ENCODE data around the gene TTC36.
"Not testable (repeated sequence)": the region's sequence is repeated elsewhere in the genome, so short reads cannot be mapped to it uniquely, and the experiment has no call there.

TTC36 gene

DNA sequence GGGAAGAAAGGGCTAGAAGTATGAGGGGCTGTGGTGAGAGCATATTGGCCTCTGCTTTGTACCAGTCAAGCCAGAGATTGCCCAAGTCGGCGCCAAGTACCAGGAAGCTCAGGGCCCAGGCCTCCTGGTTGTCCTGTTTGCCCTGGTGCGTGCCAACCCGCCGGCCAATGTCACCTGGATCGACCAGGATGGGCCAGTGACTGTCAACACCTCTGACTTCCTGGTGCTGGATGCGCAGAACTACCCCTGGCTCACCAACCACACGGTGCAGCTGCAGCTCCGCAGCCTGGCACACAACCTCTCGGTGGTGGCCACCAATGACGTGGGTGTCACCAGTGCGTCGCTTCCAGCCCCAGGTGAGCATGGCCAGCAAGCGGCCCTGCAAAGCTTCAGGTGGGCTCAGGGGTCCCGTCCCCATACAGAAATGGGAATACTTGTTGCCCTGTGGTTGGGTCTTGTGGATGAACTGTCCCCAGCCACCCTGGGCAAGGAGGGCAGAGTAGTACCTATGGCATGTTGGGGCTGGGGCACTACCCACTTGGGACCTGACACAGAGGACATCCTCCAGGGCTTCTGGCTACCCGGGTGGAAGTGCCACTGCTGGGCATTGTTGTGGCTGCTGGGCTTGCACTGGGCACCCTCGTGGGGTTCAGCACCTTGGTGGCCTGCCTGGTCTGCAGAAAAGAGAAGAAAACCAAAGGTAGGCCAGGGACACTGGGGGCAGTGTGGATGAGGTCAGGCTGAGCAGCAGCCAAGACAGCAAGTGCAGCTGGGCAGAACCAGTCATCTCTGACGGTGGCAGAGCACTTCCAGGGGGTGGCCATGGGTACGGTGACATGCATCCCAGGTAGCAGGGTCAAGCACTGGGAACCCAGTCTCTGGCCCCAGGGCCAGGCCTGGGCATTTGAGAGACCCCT is 5.8 kb downstream of the TTC36 start:
- no peak for DNase-seq

DNA sequence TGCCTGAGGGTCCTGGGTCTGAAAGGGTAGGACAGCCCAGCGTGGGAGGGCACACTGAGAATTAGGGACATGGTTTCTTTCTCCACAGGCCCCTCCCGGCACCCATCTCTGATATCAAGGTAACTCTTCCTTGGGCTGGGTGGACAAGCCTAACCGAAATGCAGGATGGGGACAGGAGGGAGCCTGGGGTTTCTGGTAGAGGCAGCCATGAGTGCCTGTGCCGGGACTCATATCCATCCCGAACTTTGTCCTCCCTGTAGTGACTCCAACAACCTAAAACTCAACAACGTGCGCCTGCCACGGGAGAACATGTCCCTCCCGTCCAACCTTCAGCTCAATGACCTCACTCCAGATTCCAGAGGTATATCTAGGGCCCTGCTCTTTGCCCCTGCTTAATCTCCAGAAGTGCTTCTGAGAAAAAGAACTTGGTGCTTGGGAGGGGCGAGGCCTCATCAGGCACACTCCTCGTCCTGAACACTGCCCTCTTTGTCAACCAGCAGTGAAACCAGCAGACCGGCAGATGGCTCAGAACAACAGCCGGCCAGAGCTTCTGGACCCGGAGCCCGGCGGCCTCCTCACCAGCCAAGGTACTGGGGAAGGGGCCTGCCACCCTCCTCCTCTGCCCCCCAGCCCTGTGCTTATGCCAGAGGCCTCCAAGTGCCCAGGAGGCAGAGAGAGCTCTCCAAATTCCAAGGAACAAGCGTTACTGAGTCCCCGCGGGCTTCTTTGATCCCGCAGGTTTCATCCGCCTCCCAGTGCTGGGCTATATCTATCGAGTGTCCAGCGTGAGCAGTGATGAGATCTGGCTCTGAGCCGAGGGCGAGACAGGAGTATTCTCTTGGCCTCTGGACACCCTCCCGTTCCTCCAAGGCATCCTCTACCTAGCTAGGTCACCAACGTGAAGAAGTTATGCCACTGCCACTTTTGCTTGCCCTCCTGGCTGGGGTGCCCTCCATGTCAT is 6.8 kb downstream of the TTC36 start:
- no peak for DNase-seq

DNA sequence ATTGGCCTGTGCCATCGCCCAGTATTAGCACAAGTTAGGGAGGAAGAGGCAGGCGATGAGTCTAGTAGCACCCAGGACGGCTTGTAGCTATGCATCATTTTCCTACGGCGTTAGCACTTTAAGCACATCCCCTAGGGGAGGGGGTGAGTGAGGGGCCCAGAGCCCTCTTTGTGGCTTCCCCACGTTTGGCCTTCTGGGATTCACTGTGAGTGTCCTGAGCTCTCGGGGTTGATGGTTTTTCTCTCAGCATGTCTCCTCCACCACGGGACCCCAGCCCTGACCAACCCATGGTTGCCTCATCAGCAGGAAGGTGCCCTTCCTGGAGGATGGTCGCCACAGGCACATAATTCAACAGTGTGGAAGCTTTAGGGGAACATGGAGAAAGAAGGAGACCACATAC is 8.0 kb downstream of the TTC36 start:
- DNase-seq, result no peak

DNA sequence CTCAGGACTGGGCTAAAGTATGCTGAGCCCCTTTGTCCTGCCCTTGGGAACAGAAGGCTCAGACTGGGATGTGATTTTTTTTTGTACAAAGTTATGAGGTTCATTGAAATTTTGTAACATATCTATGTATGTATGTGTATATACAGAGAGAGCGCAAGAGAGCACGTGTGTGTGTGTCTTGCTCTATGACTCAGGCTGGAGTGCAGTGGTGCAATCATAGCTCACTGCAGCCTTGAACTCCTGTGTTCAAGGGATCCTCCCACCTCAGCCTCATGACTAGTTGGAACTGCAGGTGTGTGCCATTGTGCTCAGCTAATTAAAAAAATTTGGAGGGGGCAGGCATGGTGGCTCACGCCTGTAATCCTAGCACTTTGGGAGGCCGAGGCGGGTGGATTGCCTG is 9.5 kb downstream of the TTC36 start:
- DNase-seq, result no peak

DNA sequence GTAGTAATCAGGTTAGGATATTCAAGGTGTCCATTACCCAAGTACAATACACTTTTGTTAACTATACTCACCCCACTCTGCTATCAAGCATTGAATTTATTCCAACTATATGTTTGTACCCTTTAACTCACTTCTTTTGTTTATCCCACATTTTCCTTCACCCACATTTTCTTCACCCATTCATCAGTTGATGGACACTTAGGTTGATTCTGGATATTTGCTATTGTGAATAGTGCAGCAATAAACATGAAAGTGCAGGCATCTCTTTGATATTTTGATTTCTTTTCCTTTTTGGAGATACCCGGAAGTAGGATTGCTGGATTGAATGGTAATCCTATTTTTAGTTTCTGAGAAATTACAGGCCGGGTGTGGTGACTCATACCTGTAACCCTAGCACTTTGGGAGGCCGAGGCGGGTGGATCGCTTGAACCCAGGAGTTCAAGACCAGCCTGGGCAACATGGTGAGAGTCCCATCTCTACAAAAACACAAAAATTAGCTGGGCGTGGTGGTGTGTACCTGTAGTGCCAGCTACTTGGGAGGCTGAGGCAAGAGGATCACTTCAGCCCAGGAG is 10.2 kb downstream of the TTC36 start:
- no peak for DNase-seq

DNA sequence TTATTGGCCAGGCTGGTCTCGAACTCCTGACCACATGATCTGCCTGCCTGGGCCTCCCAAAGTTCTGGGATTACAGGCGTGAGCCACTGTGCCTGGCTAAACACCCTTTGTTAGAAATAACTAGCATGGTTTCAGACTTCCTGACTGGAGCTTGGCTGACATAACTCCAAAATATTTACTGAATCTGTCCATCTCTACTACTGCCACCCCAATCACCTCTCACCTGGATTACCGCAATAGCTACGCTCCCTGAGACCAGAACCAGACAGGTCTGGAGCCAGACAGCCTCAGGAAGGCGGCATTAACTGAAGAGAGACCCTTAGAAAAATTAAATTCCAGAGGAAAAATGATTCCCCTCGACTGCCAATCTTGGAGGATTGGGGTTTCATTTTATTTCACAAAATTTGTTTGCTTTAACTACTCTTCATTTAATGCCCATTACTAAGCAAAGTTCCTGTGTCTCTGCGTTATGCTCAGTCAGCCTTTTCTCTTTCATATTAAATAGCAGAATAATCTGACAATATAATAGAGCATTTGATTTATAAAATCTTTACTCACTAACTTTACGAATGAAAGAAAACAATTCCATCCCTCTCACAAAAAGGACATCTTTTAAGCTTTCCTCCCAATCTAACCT is 16.9 kb downstream of the TTC36 start:
- no peak for DNase-seq

DNA sequence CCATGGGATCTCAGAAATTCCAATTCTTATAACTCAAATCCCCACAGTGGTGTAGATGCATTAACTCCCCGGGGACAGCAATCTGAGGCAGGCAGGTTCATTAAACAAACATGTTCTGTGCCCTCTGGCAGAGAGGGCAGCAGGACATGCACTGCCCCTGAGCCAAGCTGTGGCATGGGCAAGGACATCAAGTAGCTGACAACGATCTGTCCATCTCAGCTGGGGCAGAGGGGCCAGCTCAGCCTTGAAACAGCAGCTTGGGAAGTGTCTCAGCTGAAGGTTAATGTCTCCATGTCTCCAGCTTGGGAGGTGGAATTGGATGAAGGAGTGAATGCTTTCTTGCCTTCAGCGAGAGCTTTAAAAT is 17.4 kb downstream of the TTC36 start:
- no peak for DNase-seq

DNA sequence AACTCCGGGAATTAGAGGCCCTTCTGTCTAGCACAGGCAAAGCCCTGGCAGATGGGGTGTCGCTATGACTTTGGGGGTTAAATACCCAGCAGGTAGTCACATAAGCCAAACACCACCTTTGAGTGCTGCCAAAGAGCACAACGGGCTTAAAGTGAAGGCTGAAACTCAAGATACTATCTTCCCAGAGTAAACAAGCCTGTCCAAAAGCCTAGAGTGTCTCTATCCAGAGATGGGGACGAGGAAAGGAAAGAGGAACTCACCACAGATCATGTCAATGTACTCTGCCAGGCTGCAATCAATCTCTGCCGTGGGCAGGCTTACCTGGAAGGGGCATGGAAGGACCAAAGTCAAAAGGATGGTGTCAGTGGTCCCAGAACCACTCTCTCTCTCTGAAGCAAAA is 18.3 kb downstream of the TTC36 start:
- no peak for DNase-seq

DNA sequence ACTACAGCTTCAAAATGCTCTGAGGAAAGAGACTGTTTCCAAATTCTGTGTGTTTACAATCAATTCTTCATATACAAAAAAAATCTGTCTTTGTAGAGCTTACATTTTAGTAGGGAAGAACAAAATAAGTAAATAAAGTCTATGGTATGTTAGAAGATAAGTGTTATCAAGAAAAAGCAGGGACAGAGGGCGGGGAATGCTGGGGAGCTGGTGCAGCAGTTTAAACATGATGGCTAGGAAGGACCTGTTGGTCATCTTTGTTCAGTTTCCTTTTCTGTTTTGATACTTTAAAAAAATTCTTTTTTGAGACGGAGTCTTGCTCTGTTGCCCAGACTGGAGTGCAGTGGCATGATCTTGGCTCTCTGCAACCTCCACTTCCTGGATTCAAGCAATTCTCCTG is 19.9 kb downstream of the TTC36 start:
- DNase-seq, result no peak

DNA sequence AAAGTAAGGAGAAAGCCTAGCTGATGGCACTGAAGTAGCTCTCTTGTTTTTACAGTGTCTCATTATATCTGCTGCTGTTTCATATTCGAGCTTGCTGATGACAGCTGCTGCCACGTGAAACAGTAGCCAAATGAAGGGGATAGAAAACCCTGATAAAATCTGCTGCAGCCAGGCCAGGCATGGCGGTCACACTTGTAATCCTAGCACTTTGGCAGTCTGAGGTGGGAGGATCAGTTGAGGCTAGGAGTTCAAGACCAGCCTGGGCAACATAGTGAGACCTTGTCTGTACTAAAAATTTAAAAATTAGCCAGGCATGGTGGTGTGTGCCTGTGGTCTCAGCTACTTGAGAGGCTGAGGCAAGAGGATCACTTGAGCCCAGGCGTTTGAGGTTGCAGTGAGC is 25.1 kb downstream of the TTC36 start:
- no peak for DNase-seq

DNA sequence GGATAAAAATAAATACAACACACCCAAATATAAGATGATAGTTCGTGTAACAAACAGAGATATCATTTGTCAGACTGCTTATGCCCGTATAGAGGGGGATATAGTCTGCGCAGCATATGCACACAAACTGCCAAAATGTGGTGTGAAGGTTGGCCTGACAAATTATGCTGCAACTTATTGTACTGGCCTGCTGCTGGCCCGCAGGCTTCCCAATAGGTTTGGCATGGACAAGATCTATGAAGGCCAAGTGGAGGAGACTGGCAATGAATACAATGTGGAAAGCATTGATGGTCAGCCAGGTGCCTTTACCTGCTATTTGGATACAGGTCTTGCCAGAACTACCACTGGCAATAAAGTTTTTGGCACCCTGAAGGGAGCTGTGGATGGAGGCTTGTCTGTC is 33.5 kb downstream of the TTC36 start:
- DNase-seq, result no peak

DNA sequence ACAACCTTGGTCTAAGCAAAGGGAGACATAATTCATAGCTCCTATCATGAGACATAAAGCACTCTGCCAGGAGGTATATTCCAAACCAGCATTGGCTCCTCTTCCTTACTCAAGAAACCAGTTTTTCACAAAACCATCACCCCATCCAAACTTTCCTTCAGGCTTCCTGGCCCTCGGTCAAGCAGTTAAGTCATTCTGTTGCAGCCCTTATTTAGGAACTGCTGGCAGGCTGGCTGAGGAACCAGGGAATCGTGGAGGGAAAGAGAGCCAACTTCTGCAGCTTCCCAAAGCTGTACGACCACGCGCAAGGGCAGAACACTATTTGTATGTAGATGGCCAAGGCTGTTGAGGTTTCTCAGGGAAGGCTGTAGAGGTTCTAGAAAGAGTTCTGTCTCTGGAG is 37.8 kb downstream of the TTC36 start:
- no peak for DNase-seq

DNA sequence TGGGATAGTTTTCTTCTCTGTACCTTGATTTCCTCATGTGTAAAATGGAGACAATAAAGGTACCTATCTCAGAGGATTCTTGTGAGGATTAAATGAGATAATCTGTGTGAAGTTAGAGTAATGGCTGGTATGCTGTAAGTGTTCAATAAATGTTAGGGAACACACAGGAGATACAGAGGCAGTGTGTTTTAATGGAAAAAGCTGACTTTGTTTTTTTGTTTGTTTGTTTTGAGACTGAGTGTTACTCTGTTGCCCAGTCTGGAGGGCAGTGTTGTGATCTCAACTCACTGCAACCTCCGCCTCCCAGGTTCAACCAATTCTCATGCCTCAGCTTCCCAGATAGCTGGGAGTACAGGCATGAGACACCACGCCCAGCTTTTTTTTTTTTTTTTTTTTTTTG is 42.4 kb downstream of the TTC36 start:
- DNase-seq, result no peak

DNA sequence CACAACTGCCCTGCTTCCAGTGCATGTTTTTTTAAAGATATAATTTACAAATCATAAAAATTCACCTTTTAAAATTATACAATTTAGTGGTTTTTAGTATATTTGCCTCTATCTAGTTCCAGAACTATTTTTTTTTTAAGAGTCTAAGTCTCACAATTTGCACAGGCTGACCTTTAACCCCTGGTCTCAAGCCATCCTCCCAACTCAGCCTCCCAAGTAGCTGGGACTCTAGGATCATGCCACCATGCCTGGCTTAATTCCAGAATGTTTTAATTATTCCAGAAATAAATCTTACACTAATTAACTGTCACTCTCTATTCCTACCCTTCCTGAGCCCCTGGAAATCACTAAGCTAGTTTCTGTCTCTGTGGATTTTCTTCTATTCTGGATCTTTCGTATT is 43.5 kb downstream of the TTC36 start:
- no peak for DNase-seq

DNA sequence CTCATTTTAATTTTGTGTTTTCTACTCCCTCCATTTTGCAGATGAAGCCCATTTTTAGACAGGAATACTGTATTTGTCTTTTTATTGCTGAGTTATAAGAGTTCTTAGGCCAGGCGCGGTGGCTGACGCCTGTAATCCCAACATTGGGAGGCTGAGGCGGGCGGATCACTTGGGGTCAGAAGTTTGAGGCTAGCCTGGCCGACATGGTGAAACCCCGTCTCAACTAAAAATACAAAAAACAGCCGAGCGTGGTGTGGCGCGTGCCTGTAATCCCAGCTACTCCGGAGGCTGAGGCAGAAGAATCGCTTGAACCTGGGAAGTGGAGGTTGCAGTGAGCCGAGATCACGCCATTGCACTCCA is 44.4 kb downstream of the TTC36 start:
- not testable (repeated sequence) for DNase-seq

DNA sequence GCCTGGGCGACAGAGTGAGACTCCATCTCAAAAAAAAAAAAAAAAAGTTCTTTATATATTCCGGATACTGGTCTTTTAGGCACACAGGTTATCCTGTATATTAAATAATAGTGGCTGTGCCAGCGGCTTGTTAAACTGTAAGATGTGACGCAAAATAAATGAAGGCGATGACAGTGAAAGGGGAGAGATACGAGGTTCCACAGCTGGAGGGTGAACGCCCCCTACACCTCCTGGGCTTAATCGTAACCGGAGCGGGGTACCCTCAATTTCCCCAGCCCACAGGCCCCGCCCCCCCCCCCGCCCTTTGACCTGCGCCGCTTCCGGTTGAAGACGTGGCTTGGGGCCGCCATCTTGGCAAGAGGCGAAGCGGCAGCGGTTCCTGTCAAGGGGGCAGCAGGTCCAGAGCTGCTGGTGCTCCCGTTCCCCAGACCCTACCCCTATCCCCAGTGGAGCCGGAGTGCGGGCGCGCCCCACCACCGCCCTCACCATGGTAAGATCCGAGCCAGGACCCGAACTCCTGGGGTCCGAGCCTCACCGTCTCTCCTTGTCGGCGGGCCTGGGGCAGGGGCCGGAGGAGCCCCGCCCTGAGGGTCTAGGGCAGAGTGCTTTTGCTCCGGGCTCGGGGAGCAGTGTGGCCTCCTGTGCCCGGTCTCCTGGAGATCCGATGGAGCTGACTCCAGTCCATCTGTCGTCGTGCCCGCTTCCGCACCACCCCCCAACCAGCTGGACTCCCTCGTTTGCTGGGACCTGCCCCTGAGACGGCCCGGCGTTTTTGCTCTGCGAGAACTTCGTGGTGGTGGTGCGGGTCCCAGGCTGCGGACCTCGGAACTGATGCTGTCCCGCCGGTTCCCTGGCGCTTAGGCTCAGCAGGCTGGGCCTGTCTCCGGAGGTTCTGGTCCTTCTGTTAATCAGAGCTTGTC is 45.0 kb downstream of the TTC36 start, which contains the start of gene ARCN1:
Gene ARCN1 (plus strand): TSS at position 349 of the 920 bp plus-strand sequence. CDS start 139 bp downstream, at position 488.
- DNase-seq, result peak; percentile 63

DNA sequence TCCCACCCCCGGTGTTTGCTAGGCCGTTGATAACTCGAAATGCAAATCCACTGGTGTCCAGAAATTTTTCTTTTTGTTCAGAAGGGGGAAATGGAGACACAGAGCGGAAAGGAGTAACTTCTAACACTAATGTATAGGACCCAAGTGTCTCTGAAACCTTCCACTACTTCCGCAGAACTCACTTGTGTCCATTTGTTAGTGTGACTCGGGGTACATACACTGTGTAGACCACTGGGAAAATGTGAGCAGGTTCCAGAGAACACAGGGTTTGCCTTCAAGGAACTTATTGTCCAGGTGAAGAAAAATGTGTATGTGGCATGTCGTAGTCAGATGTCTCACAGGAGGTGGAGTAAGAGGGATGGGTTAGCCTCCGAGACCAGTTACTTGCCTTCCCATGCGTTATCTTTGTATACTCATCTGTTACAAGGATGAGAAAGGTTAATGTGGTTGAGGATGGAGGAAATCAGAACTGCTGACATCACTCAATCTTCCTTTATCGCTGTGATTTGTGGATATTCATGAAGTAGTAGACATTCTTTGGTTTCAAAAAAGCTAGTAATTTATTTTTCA is 45.8 kb downstream of the TTC36 start:
- no peak for DNase-seq

DNA sequence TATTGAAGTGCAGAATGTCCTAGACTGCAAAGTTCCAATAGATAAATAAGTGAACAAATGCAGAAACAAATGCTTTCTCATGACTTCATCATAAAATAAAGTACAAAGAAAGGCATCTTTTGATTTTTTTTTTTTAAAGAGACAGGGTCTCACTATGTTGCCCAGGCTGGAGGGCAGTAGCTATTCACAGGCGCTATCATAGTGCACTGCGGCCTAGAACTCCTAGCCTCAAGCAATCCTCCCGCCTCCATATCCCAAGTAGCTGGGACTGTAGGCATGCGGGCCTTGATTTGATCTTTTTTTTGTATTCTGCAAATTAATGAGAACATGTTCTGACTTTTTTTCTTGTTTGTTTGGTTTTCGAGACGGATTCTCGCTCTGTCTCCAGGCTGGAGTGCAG is 47.4 kb downstream of the TTC36 start:
- no peak for DNase-seq

DNA sequence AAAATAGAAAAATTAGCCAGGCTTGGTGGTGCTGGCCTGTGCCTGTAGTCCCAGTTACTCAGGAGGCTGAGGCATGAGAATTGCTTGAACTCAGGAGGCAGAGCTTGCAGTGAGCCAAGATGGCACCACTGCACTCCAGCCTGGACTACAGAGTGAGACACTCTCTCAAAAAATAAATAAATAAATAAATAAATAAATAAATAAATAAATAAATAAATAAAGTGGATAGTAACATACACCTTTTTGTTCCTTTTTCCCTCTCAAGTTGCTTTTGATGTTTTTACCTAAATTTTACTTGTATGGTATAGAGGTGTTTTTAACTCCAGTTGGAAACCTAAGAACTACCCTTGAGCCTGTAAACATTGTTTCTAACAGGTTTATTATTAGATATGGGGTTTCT is 50.7 kb downstream of the TTC36 start:
- not testable (repeated sequence) for DNase-seq
